Neuronal stem cell (in vitro differentiated cells): Measurements from ENCODE around the gene ERFL.

Source experiments
- DNase-seq: peaks from one replicate; pipeline ENCODE4 v3.0.0-alpha.2; 2013; ENCODE audit warnings: low spot score
- H2AFZ ChIP-seq: one replicate; pipeline ENCODE4 v1.6.1; 2013; ENCODE audit warnings: mild to moderate bottlenecking, low read length, inconsistent platforms
- H2AK5ac ChIP-seq: 2 replicates; pipeline ENCODE4 v1.6.1; 2013; ENCODE audit warnings: low read depth, mild to moderate bottlenecking, inconsistent platforms, low read length, moderate library complexity, mixed read lengths
- H2BK120ac ChIP-seq: 2 replicates; pipeline ENCODE4 v1.6.1; 2013; ENCODE audit warnings: low read depth, mild to moderate bottlenecking, inconsistent platforms, low read length, moderate library complexity, mixed read lengths
- H2BK12ac ChIP-seq: one replicate; pipeline ENCODE4 v1.6.1; 2013; ENCODE audit warnings: low read length, inconsistent platforms
- H2BK15ac ChIP-seq: 2 replicates; pipeline ENCODE4 v1.6.1; 2013; ENCODE audit warnings: mild to moderate bottlenecking, low read length, inconsistent platforms, mixed read lengths
- H2BK5ac ChIP-seq: one replicate; pipeline ENCODE4 v1.6.1; 2013; ENCODE audit warnings: inconsistent platforms, mild to moderate bottlenecking, low read length, moderate library complexity
- H3K14ac ChIP-seq: one replicate; pipeline ENCODE4 v1.6.1; 2013; ENCODE audit warnings: low read length, inconsistent platforms
- H3K18ac ChIP-seq: 2 replicates; pipeline ENCODE4 v1.6.1; 2013; ENCODE audit warnings: low read length, inconsistent platforms
- H3K23ac ChIP-seq: 2 replicates; pipeline ENCODE4 v1.6.1; 2013; ENCODE audit warnings: low read depth, mild to moderate bottlenecking, mixed read lengths, low read length, inconsistent platforms; ENCODE audit not compliant: poor library complexity
- H3K27ac ChIP-seq: replicated peaks from 3 replicates; pipeline ENCODE4 v1.5.1; 2013; ENCODE audit warnings: low read length, inconsistent platforms
- H3K27me3 ChIP-seq, 3 experiments: 2 replicates each; pipeline ENCODE4 v1.6.1; 2013; ENCODE audit warnings: low read length in 3 of 3, mild to moderate bottlenecking in 2 of 3, inconsistent platforms in 1 of 3, low read depth in 1 of 3, mixed read lengths in 1 of 3, moderate library complexity in 1 of 3; ENCODE audit not compliant: control insufficient read depth in 3 of 3, insufficient read depth in 3 of 3
- H3K36me3 ChIP-seq, 2 donors: replicated peaks in 1 of 2; 2 replicates each; pipeline ENCODE4 v1.6.1; 2013; ENCODE audit warnings: low read length in 2 of 2; ENCODE audit not compliant: control insufficient read depth in 2 of 2, insufficient read depth in 2 of 2
- H3K4ac ChIP-seq: 2 replicates; pipeline ENCODE4 v1.6.1; 2013; ENCODE audit warnings: inconsistent platforms, mild to moderate bottlenecking, low read length, moderate library complexity
- H3K4me1 ChIP-seq, 2 donors: 1 replicate in 1 of 2; 2 replicates in 1 of 2; pipeline ENCODE4 v1.6.1; 2013; ENCODE audit warnings: low read length in 2 of 2, low read depth in 1 of 2; ENCODE audit not compliant: control insufficient read depth in 2 of 2, insufficient read depth in 1 of 2
- H3K4me2 ChIP-seq: one replicate; pipeline ENCODE4 v1.6.1; 2013; ENCODE audit warnings: mild to moderate bottlenecking, low read length, inconsistent platforms; ENCODE audit not compliant: insufficient read depth, poor library complexity, severe bottlenecking
- H3K4me3 ChIP-seq, 2 donors: 2 replicates each; pipeline ENCODE4 v1.5.1; 2013; ENCODE audit warnings: low read length in 2 of 2, mild to moderate bottlenecking in 2 of 2, inconsistent platforms in 1 of 2, moderate library complexity in 1 of 2
- H3K79me1 ChIP-seq: one replicate; pipeline ENCODE4 v1.6.1; 2013; ENCODE audit warnings: low read depth, mild to moderate bottlenecking, inconsistent platforms, low read length, moderate library complexity
- H3K9ac ChIP-seq: one replicate; pipeline ENCODE4 v1.6.1; 2013; ENCODE audit warnings: mild to moderate bottlenecking, low read depth, low read length, inconsistent platforms; ENCODE audit not compliant: poor library complexity
- H3K9me3 ChIP-seq, 2 donors: replicated peaks in 1 of 2; 2 replicates each; pipeline versions ENCODE3 to v1.6.1; 2013; ENCODE audit warnings: low read length in 2 of 2, mild to moderate bottlenecking in 2 of 2, inconsistent platforms in 1 of 2, low read depth in 1 of 2, mixed read lengths in 1 of 2, moderate library complexity in 1 of 2; ENCODE audit not compliant: control insufficient read depth in 2 of 2, insufficient read depth in 1 of 2
- H4K8ac ChIP-seq: one replicate; pipeline ENCODE4 v1.6.1; 2013; ENCODE audit warnings: low read depth, mild to moderate bottlenecking, inconsistent platforms, low read length, moderate library complexity
- H4K91ac ChIP-seq: one replicate; pipeline ENCODE4 v1.6.1; 2013; ENCODE audit warnings: low read length, low read depth, mild to moderate bottlenecking, inconsistent platforms; ENCODE audit not compliant: poor library complexity
- WGBS, 2 donors: extraction: QIAGEN DNeasy Blood & Tissue Kit; methylation state at CpG; one replicate each; pipeline ENCODE4 v1.1.7; 2013; ENCODE audit warnings: missing lambda C conversion rate in 2 of 2, mixed read lengths in 1 of 2; ENCODE audit not compliant: insufficient read length in 2 of 2, insufficient replicate concordance in 1 of 2; ENCODE audit errors: extremely low coverage in 2 of 2; 5-methylcytosine and 5-hydroxymethylcytosine counted together

ERFL gene

GRCh38 chr19:41882568-41883462, 45.4 kb downstream of the ERFL start, which contains the start of gene ARHGEF1:
TSS of gene ARHGEF1 (plus strand) at chr19:41883184. CDS start at chr19:41888083, 4,899 bp downstream.
- Histone ChIP-seq H3K18ac (peak within 1 kb of the TSS; percentile 86), H3K9ac (peak within 1 kb of the TSS; percentile 80), H3K14ac (peak within 1 kb of the TSS; percentile 84), H3K79me1 (no peaks in the 10 kb centered on the region), H3K27ac (no peak within 1 kb of the TSS), H3K27me3 (peaks cover 0 to 42% (median 21%) of the 10 kb centered on the region in 3 experiments), H3K4ac (no peak within 1 kb of the TSS), H2BK5ac (no peak within 1 kb of the TSS), H2AFZ (peak within 1 kb of the TSS; percentile 88), H3K9me3 (no peaks in the 10 kb centered on the region), H2AK5ac (peak within 1 kb of the TSS; percentile 97), H3K4me1 (peaks cover 5 to 11% of the 10 kb centered on the region in 2 donors), H3K4me3 (peak within 1 kb of the TSS; percentile 83 to 90), H3K23ac (peak within 1 kb of the TSS; percentile 86), H2BK120ac (no peak within 1 kb of the TSS), H2BK15ac (no peak within 1 kb of the TSS), H4K8ac (no peak within 1 kb of the TSS), H3K4me2 (peak within 1 kb of the TSS; percentile 89), H2BK12ac (no peak within 1 kb of the TSS), H3K36me3 (no peaks in the 10 kb centered on the region), H4K91ac (no peak within 1 kb of the TSS)
- WGBS, 2 donors, result no CpG with 5 or more reads among the region's 80 CpGs
- DNase-seq, result no peak

GRCh38 chr19:41880329-41880708, 47.9 kb downstream of the ERFL start:
- H2AK5ac ChIP-seq, result no peak overlapping the region
- H3K4me3 ChIP-seq, result no peak overlapping the region
- no peak overlapping the region for H2BK120ac ChIP-seq
- H4K91ac ChIP-seq, result no peak overlapping the region
- H2BK15ac ChIP-seq, result no peak overlapping the region
- H3K27ac ChIP-seq, result no peak overlapping the region
- no peaks in the 10 kb centered on the region for H3K36me3 ChIP-seq
- H3K4me2 ChIP-seq, result no peak overlapping the region
- H4K8ac ChIP-seq, result no peak overlapping the region
- peaks cover 0 to 49% (median 21%) of the 10 kb centered on the region in 3 experiments for H3K27me3 ChIP-seq
- H3K9ac ChIP-seq, result no peak overlapping the region
- WGBS, 2 donors, result no CpG with 5 or more reads among the region's 5 CpGs
- H2BK5ac ChIP-seq, result no peak overlapping the region
- no peaks in the 10 kb centered on the region for H3K79me1 ChIP-seq
- no peak overlapping the region for H3K23ac ChIP-seq
- H3K14ac ChIP-seq, result no peak overlapping the region
- no peak for DNase-seq
- peaks cover 5 to 11% of the 10 kb centered on the region in 2 donors for H3K4me1 ChIP-seq
- no peaks in the 10 kb centered on the region for H3K9me3 ChIP-seq
- no peak overlapping the region for H2AFZ ChIP-seq
- no peak overlapping the region for H2BK12ac ChIP-seq
- H3K18ac ChIP-seq, result no peak overlapping the region
- no peak overlapping the region for H3K4ac ChIP-seq

GRCh38 chr19:41879670-41880328, 48.5 kb downstream of the ERFL start:
- Histone ChIP-seq H2BK120ac (no peak overlapping the region), H3K4me3 (no peak overlapping the region), H3K4me1 (peaks cover 5 to 8% of the 10 kb centered on the region in 2 donors), H3K27me3 (peaks cover 0 to 49% (median 21%) of the 10 kb centered on the region in 3 experiments), H3K9ac (peak overlapping the region; percentile 37), H3K4ac (no peak overlapping the region), H2AK5ac (no peak overlapping the region), H2AFZ (no peak overlapping the region), H3K14ac (no peak overlapping the region), H4K8ac (no peak overlapping the region), H3K27ac (no peak overlapping the region), H3K4me2 (peak overlapping the region; percentile 0), H3K18ac (no peak overlapping the region), H3K9me3 (no peaks in the 10 kb centered on the region), H2BK5ac (no peak overlapping the region), H3K23ac (no peak overlapping the region), H2BK15ac (no peak overlapping the region), H4K91ac (no peak overlapping the region), H3K36me3 (no peaks in the 10 kb centered on the region), H3K79me1 (no peaks in the 10 kb centered on the region), H2BK12ac (no peak overlapping the region)
- DNase-seq, result no peak
- no CpG with 5 or more reads among the region's 7 CpGs for whole genome bisulfite sequencing, 2 donors

DNA sequence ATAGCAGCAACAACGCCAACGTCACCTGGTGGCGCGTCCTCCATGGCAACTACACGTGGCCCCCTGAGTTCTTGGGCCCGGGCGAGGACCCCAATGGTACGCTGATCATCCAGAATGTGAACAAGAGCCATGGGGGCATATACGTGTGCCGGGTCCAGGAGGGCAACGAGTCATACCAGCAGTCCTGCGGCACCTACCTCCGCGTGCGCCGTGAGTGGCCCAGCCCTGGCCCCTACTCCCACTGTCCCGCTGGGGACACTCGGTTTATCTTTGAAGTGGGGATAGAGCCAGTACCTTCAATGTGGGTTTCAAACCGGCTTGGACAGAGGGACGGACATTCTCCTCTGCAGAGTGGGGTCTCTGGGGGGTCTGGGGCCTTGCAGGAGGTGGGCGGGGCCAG, 49.2 kb downstream of the ERFL start:
- WGBS, 2 donors, result no CpG with 5 or more reads among the region's 21 CpGs
- H3K27ac ChIP-seq, result no peak overlapping the region

More for the DNA sequence above, 49.2 kb downstream of the ERFL start:
- no peak overlapping the region for H2BK120ac ChIP-seq
- H3K9me3 ChIP-seq, result no peaks in the 10 kb centered on the region
- H2BK5ac ChIP-seq, result no peak overlapping the region
- H3K27me3 ChIP-seq, result peaks cover 0 to 49% (median 21%) of the 10 kb centered on the region in 3 experiments
- H3K9ac ChIP-seq, result no peak overlapping the region
- H2BK15ac ChIP-seq, result no peak overlapping the region
- H4K8ac ChIP-seq, result no peak overlapping the region
- H2AK5ac ChIP-seq, result peak overlapping the region; percentile 83
- H3K18ac ChIP-seq, result no peak overlapping the region
- H4K91ac ChIP-seq, result no peak overlapping the region
- H3K36me3 ChIP-seq, result no peaks in the 10 kb centered on the region
- H2BK12ac ChIP-seq, result no peak overlapping the region
- no peak overlapping the region for H2AFZ ChIP-seq
- H3K79me1 ChIP-seq, result no peaks in the 10 kb centered on the region
- H3K4me1 ChIP-seq, result peaks cover 5% of the 10 kb centered on the region in 2 donors
- no peak overlapping the region for H3K4me2 ChIP-seq
- no peak overlapping the region for H3K4me3 ChIP-seq
- no peak overlapping the region for H3K23ac ChIP-seq
- H3K4ac ChIP-seq, result no peak overlapping the region
- H3K14ac ChIP-seq, result no peak overlapping the region
- DNase-seq, result no peak
